Forelimb muscle (tissue), 1 donor: ENCODE measurements around the gene TELO2. TPM values are rescaled to one million over a fixed set of nuclear protein-coding genes. Genes with fewer than 3 reads are reported as not detected.

Source experiments
- DNase-seq: peaks from one replicate; pipeline ENCODE4 v3.0.0-alpha.2; 2013; ENCODE audit warnings: low read depth
- polyA plus RNA-seq: library from polyadenylated mRNA; unstranded; fragments of 120-200 nt; gene quantifications from one replicate; pipeline ENCODE4 v1.2.1, GENCODE V29; 2013; ENCODE audit not compliant: insufficient read length

Gene TELO2
- polyA plus RNA-seq, 1 donor = 30.8 TPM

DNA sequence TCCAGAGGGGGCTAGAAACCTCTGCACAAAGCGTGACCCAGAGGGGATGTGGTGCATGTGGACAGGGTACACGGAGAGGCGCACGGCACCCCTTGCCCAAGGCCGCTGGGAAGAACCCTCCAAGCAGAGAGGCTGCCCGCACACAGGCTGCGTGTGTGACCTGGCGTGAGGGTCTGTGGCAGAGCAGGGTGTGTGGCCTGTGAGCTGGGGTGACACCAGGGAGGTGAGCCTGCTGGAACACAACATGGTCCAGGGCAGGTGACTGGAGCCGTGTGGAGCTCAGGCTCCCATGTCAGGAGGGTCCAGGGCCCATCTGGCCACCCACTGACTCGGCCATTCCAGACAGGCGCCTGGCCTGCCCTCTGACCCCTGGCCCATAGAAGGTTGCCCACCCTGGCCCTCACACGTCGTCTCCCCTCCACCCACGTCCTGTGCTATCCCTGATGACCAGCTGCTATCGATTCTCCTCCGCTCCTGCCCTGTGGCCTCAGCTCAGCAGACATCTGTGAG is 25.5 kb downstream of the TELO2 start:
- no peak for DNase-seq

DNA sequence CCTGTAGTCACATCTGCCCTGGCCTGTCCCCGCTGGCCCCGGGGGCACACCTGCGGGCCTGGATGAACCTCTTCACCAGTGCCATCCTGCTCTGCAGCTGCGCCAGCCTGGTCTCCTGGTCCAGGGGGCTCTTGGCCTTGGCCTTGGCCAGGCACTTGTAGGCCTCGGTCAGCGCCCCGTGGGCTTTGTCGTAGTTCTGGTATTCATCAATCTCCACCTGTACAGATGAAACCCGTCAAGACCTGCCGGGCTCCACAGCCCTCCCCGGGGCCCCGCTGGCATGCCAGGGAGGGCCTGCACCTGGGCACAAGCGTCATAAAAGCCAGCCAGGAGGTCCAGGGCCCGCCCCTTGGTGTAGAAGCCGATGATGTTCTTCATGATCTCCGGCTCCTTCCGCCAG is 26.7 kb downstream of the TELO2 start:
- DNase-seq = no peak

DNA sequence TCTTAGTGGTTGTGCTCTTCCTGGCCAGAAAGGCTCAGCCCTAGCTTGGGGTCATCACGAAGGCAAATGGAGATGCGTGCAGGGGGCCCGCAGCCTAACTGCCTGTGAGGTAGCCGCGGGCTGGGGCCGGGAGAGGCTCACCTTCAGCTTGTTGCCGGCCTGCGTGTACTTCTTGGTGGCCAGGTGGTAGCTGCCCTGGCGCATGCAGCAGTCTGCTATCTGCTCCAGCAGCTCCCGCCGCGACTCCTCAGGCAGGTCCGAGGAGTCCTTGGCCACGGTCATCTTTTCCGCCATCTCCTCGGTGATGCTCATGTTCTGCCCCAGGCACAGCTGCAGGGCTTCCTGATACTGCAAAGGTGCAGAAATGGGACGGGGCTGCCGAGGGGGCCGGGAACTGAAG is 27.3 kb downstream of the TELO2 start:
- no peak for DNase-seq

DNA sequence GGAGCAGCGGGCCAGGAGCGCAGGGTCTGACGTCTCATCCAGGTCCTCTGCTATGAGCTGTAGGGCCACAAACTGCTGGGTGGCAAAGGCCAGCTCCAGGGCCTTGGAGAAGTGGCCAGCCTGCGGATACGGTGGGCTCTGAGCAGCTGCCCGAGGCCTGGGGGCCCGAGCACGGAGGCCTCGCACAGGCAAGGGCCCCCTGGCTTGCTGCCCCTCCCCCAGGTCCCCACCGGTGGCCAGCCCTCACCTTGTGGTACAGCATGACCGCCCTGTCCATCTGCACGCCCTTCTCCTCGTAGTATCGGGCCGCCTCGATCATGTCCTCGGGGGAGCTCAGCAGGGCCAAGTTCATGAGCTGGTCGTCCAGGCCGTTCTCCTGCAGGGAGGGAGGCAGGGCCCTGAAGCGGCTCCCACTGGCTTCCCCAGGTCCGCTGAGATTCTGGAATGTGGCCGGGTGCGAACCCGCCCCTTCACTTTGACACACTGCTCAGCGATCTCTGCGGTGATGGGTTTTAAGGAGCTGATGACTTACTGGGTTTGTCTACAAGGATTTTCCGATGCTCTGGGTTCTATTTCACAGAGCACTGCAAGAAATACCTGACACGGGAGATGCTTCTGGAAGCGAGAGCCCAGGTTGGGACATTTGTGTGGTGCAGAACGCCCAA is 30.6 kb downstream of the TELO2 start:
- no peak for DNase-seq

DNA sequence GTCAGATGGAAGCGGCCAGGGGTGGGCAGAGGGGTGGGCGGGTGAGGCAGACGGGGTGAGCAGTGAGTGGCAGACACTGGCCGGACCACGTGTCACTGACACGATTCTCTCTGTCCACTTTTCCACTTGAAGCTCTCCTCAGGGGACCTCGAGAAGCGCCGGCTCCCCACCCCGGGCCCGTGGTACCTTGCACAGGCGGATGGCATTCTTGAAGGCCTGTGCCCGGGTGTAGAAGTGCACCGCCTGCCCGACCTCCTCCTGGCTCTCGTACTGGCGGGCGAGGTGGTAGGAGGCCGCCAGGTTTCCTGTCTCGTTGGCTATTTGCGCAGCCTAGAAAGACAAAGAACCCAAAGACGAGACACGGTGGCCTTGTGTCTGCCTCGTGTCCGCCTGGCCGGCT is 31.2 kb downstream of the TELO2 start:
- DNase-seq = no peak

GRCh38 chr16:1525871-1526607 is 32.9 kb downstream of the TELO2 start:
- DNase-seq = no peak

GRCh38 chr16:1526608-1527555 is 33.7 kb downstream of the TELO2 start:
- no peak for DNase-seq

- DNase-seq = no peak
These were observed 35.0 kb downstream of the TELO2 start for GRCh38 chr16:1527836-1528811.

DNA sequence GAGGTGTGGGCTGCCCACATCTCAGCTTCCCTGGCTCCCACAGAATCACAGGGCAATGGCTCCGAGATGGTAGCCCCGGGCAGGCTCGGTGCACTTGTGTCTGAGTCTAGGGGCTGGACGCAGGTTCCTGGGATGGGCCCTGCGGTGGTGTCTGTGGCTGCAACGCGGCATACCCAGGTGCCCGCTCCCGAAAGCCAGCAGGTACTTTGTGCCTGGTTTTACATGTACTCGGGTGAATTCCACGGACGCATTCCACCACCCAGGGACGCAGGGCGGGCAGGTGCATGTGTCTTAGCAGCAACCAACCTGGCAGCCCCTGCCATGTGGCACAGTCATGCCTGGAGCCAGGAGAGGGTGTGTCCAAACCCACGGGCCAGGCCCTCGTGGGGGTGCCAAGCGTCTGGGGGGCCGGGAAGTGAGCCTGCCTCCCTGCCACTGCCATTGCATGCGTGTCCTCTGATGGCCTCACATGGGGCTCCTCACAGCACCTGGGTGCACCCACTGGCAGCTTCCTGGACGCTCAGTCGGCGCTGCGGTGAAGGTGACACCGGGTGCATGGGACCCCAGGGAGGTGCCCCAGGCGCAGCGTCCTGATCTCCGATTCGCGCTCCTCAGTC is 35.9 kb downstream of the TELO2 start:
- no peak for DNase-seq

GRCh38 chr16:1530349-1530882 is 37.3 kb downstream of the TELO2 start:
- no peak for DNase-seq

GRCh38 chr16:1530883-1531637 is 37.9 kb downstream of the TELO2 start:
- DNase-seq = no peak

DNA sequence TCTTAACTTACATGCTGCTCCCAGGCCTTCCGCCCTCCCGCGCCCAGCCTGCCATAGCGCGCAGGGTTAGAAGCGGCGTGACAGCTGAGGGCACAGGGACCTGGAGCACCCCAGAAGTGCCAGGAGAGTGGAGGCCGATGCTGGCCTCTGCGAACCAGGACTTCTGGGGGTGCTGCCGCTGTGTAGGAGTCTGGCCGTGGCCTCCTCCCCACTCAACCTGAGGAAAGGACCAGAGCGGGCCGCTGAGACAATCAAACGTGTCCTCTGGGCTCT is 38.4 kb downstream of the TELO2 start:
- DNase-seq = no peak

- no peak for DNase-seq
These were observed 39.1 kb downstream of the TELO2 start for GRCh38 chr16:1532081-1532760.

DNA sequence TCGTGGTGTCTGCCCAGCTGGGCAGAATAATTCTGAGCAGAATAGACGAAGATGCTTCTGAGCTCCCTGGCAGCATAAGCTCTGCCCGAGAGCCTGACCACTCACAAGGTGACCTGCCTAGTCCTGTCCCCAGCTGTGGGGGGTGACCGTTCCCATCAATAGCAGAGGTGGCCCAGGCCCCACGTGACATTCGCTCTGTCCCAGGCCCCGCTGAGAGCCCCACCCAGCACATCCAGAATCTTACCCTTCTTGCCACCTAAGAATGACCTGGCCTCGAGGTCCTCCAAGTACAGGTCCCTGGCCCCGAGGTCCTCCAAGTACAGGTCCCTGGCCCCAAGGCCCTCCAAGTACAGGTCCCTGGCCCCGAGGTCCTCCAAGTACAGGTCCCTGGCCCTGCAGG is 39.6 kb downstream of the TELO2 start:
- DNase-seq = no peak

GRCh38 chr16:1533443-1533951 is 40.3 kb downstream of the TELO2 start, which contains the start of gene TMEM204:
Gene TMEM204, plus strand, starts transcription at chr16:1533666. Its CDS starts 610 bp downstream, at chr16:1534276.
- DNase-seq = peak; percentile 68

- DNase-seq = no peak
These were observed 41.2 kb downstream of the TELO2 start for GRCh38 chr16:1534021-1535020.
